Neuronal stem cell (in vitro differentiated cells): Measurements from ENCODE around the gene LRRK2.

ENCODE experiments used
- DNase-seq: peaks from one replicate; pipeline ENCODE4 v3.0.0-alpha.2; 2013; ENCODE audit warnings: low spot score
- H2AFZ ChIP-seq: one replicate; pipeline ENCODE4 v1.6.1; 2013; ENCODE audit warnings: mild to moderate bottlenecking, low read length, inconsistent platforms
- H2AK5ac ChIP-seq: 2 replicates; pipeline ENCODE4 v1.6.1; 2013; ENCODE audit warnings: low read depth, mild to moderate bottlenecking, inconsistent platforms, low read length, moderate library complexity, mixed read lengths
- H2BK120ac ChIP-seq: 2 replicates; pipeline ENCODE4 v1.6.1; 2013; ENCODE audit warnings: low read depth, mild to moderate bottlenecking, inconsistent platforms, low read length, moderate library complexity, mixed read lengths
- H2BK12ac ChIP-seq: one replicate; pipeline ENCODE4 v1.6.1; 2013; ENCODE audit warnings: low read length, inconsistent platforms
- H2BK15ac ChIP-seq: 2 replicates; pipeline ENCODE4 v1.6.1; 2013; ENCODE audit warnings: mild to moderate bottlenecking, low read length, inconsistent platforms, mixed read lengths
- H2BK5ac ChIP-seq: one replicate; pipeline ENCODE4 v1.6.1; 2013; ENCODE audit warnings: inconsistent platforms, mild to moderate bottlenecking, low read length, moderate library complexity
- H3K14ac ChIP-seq: one replicate; pipeline ENCODE4 v1.6.1; 2013; ENCODE audit warnings: low read length, inconsistent platforms
- H3K18ac ChIP-seq: 2 replicates; pipeline ENCODE4 v1.6.1; 2013; ENCODE audit warnings: low read length, inconsistent platforms
- H3K23ac ChIP-seq: 2 replicates; pipeline ENCODE4 v1.6.1; 2013; ENCODE audit warnings: low read depth, mild to moderate bottlenecking, mixed read lengths, low read length, inconsistent platforms; ENCODE audit not compliant: poor library complexity
- H3K27ac ChIP-seq: replicated peaks from 3 replicates; pipeline ENCODE4 v1.5.1; 2013; ENCODE audit warnings: low read length, inconsistent platforms
- H3K27me3 ChIP-seq, 3 experiments: 2 replicates each; pipeline ENCODE4 v1.6.1; 2013; ENCODE audit warnings: low read length in 3 of 3, mild to moderate bottlenecking in 2 of 3, inconsistent platforms in 1 of 3, low read depth in 1 of 3, mixed read lengths in 1 of 3, moderate library complexity in 1 of 3; ENCODE audit not compliant: control insufficient read depth in 3 of 3, insufficient read depth in 3 of 3
- H3K36me3 ChIP-seq, 2 donors: replicated peaks in 1 of 2; 2 replicates each; pipeline ENCODE4 v1.6.1; 2013; ENCODE audit warnings: low read length in 2 of 2; ENCODE audit not compliant: control insufficient read depth in 2 of 2, insufficient read depth in 2 of 2
- H3K4ac ChIP-seq: 2 replicates; pipeline ENCODE4 v1.6.1; 2013; ENCODE audit warnings: inconsistent platforms, mild to moderate bottlenecking, low read length, moderate library complexity
- H3K4me1 ChIP-seq, 2 donors: 1 replicate in 1 of 2; 2 replicates in 1 of 2; pipeline ENCODE4 v1.6.1; 2013; ENCODE audit warnings: low read length in 2 of 2, low read depth in 1 of 2; ENCODE audit not compliant: control insufficient read depth in 2 of 2, insufficient read depth in 1 of 2
- H3K4me2 ChIP-seq: one replicate; pipeline ENCODE4 v1.6.1; 2013; ENCODE audit warnings: mild to moderate bottlenecking, low read length, inconsistent platforms; ENCODE audit not compliant: insufficient read depth, poor library complexity, severe bottlenecking
- H3K4me3 ChIP-seq, 2 donors: 2 replicates each; pipeline ENCODE4 v1.5.1; 2013; ENCODE audit warnings: low read length in 2 of 2, mild to moderate bottlenecking in 2 of 2, inconsistent platforms in 1 of 2, moderate library complexity in 1 of 2
- H3K79me1 ChIP-seq: one replicate; pipeline ENCODE4 v1.6.1; 2013; ENCODE audit warnings: low read depth, mild to moderate bottlenecking, inconsistent platforms, low read length, moderate library complexity
- H3K9ac ChIP-seq: one replicate; pipeline ENCODE4 v1.6.1; 2013; ENCODE audit warnings: mild to moderate bottlenecking, low read depth, low read length, inconsistent platforms; ENCODE audit not compliant: poor library complexity
- H3K9me3 ChIP-seq, 2 donors: replicated peaks in 1 of 2; 2 replicates each; pipeline versions ENCODE3 to v1.6.1; 2013; ENCODE audit warnings: low read length in 2 of 2, mild to moderate bottlenecking in 2 of 2, inconsistent platforms in 1 of 2, low read depth in 1 of 2, mixed read lengths in 1 of 2, moderate library complexity in 1 of 2; ENCODE audit not compliant: control insufficient read depth in 2 of 2, insufficient read depth in 1 of 2
- H4K8ac ChIP-seq: one replicate; pipeline ENCODE4 v1.6.1; 2013; ENCODE audit warnings: low read depth, mild to moderate bottlenecking, inconsistent platforms, low read length, moderate library complexity
- H4K91ac ChIP-seq: one replicate; pipeline ENCODE4 v1.6.1; 2013; ENCODE audit warnings: low read length, low read depth, mild to moderate bottlenecking, inconsistent platforms; ENCODE audit not compliant: poor library complexity
- WGBS, 2 donors: extraction: QIAGEN DNeasy Blood & Tissue Kit; methylation state at CpG; one replicate each; pipeline ENCODE4 v1.1.7; 2013; ENCODE audit warnings: missing lambda C conversion rate in 2 of 2, mixed read lengths in 1 of 2; ENCODE audit not compliant: insufficient read length in 2 of 2, insufficient replicate concordance in 1 of 2; ENCODE audit errors: extremely low coverage in 2 of 2; 5-methylcytosine and 5-hydroxymethylcytosine counted together

The LRRK2 gene

DNA sequence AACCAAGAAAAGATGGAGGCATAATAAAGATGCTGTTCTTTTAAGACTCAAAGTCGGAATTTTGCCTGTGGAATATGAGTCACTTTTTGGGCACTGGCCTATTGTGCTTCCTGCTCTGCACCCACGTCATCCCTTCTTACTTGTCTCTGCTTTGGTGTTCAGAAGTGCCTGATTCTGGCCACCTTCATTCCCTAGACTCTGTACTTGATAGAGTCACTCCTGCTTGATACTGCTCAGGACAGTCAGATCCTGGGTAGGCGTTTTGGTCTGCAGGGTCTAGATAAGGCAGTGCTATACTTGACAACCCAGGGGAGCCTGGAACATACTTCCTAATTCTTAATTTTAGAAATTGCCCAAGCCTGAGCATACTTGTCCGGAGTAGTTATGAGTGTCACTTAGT lies 1.9 kb downstream of the LRRK2 start:
- no peak overlapping the region for H2BK5ac ChIP-seq
- no peak overlapping the region for H3K18ac ChIP-seq
- H2BK120ac ChIP-seq, result no peak overlapping the region
- no peak overlapping the region for H4K91ac ChIP-seq
- no peak overlapping the region for H3K4ac ChIP-seq
- H2BK12ac ChIP-seq, result no peak overlapping the region
- no peak overlapping the region for H3K4me2 ChIP-seq
- H3K27me3 ChIP-seq, result peaks cover 0 to 39% (median 23%) of the 10 kb centered on the region in 3 experiments
- no peak overlapping the region for H3K27ac ChIP-seq
- no peaks in the 10 kb centered on the region for H3K36me3 ChIP-seq
- no peak overlapping the region for H4K8ac ChIP-seq
- no peak overlapping the region for H3K4me3 ChIP-seq
- DNase-seq, result no peak
- peaks cover 0 to 2% of the 10 kb centered on the region in 2 donors for H3K4me1 ChIP-seq
- no CpG with 5 or more reads among the region's 4 CpGs for WGBS, 2 donors
- H3K79me1 ChIP-seq, result no peaks in the 10 kb centered on the region
- no peak overlapping the region for H2AK5ac ChIP-seq
- no peaks in the 10 kb centered on the region for H3K9me3 ChIP-seq
- no peak overlapping the region for H3K23ac ChIP-seq
- H2BK15ac ChIP-seq, result no peak overlapping the region
- no peak overlapping the region for H2AFZ ChIP-seq
- no peak overlapping the region for H3K14ac ChIP-seq
- no peak overlapping the region for H3K9ac ChIP-seq

DNA sequence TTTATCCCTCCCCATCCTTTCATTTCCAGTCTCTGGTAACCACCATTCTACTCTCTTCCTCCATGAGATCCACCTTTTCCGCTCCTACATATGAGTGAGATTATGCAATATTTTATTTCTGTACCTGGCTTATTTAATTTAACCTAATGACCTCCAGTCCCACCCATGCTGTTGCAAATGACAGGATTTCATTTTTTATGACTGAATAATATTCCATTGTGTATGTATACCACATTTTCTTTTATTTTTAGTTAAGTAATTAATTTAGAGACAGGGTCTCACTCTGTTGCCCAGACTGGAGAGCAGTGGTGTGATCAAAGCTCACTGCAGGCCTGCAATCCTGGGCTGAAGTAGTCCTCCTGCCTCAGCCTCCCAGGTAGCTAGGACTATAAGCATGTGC lies 2.6 kb downstream of the LRRK2 start:
- WGBS, 2 donors, result no CpG with 5 or more reads among the region's 1 CpG
- Histone ChIP-seq H3K4me1 (peaks cover 0 to 2% of the 10 kb centered on the region in 2 donors), H2BK15ac (no peak overlapping the region), H3K27ac (no peak overlapping the region), H3K23ac (no peak overlapping the region), H2BK12ac (no peak overlapping the region), H2BK120ac (no peak overlapping the region), H4K8ac (no peak overlapping the region), H3K79me1 (no peaks in the 10 kb centered on the region), H3K9me3 (no peaks in the 10 kb centered on the region), H3K14ac (no peak overlapping the region), H3K4me2 (no peak overlapping the region), H3K27me3 (peaks cover 0 to 39% (median 23%) of the 10 kb centered on the region in 3 experiments), H3K4me3 (no peak overlapping the region), H3K9ac (no peak overlapping the region), H2AFZ (no peak overlapping the region), H3K4ac (no peak overlapping the region), H4K91ac (no peak overlapping the region), H3K18ac (no peak overlapping the region), H2AK5ac (no peak overlapping the region), H2BK5ac (no peak overlapping the region), H3K36me3 (no peaks in the 10 kb centered on the region)
- DNase-seq, result no peak

GRCh38 chr12:40228727-40229126 lies 3.9 kb downstream of the LRRK2 start:
- no CpG with 5 or more reads among the region's 3 CpGs for WGBS, 2 donors
- no peak overlapping the region for H3K4me3 ChIP-seq
- no peak overlapping the region for H2BK120ac ChIP-seq

GRCh38 chr12:40229690-40230651 lies 5.2 kb downstream of the LRRK2 start:
- Histone ChIP-seq H4K8ac (no peak overlapping the region), H3K36me3 (no peaks in the 10 kb centered on the region), H3K18ac (no peak overlapping the region), H2BK120ac (no peak overlapping the region), H2AFZ (no peak overlapping the region), H2AK5ac (no peak overlapping the region), H3K23ac (no peak overlapping the region), H3K4ac (no peak overlapping the region), H3K9ac (no peak overlapping the region), H2BK5ac (no peak overlapping the region), H3K79me1 (no peaks in the 10 kb centered on the region), H4K91ac (no peak overlapping the region), H3K9me3 (no peaks in the 10 kb centered on the region), H3K4me3 (no peak overlapping the region), H3K27me3 (peaks cover 0 to 18% (median 7%) of the 10 kb centered on the region in 3 experiments), H3K27ac (no peak overlapping the region), H3K14ac (no peak overlapping the region), H3K4me1 (peaks cover 0 to 2% of the 10 kb centered on the region in 2 donors), H2BK15ac (no peak overlapping the region), H2BK12ac (no peak overlapping the region), H3K4me2 (no peak overlapping the region)
- no peak for DNase-seq
- no CpG with 5 or more reads among the region's 10 CpGs for WGBS, 2 donors

More at GRCh38 chr12:40228727-40229126, 3.9 kb downstream of the LRRK2 start:
- Histone ChIP-seq H3K4me2 (no peak overlapping the region), H3K9ac (no peak overlapping the region), H3K18ac (no peak overlapping the region), H2AK5ac (no peak overlapping the region), H2BK5ac (no peak overlapping the region), H3K9me3 (no peaks in the 10 kb centered on the region), H2AFZ (no peak overlapping the region), H3K4ac (no peak overlapping the region), H3K4me1 (peaks cover 0 to 2% of the 10 kb centered on the region in 2 donors), H2BK15ac (no peak overlapping the region), H3K14ac (no peak overlapping the region), H3K36me3 (no peaks in the 10 kb centered on the region), H4K91ac (no peak overlapping the region), H4K8ac (no peak overlapping the region), H3K23ac (no peak overlapping the region), H3K27me3 (peaks cover 0 to 27% (median 19%) of the 10 kb centered on the region in 3 experiments), H3K79me1 (no peaks in the 10 kb centered on the region), H2BK12ac (no peak overlapping the region), H3K27ac (no peak overlapping the region)
- DNase-seq, result no peak
